K562 (cell line): ENCODE measurements around the gene COG6. TPM values are rescaled to one million over a fixed set of nuclear protein-coding genes. Genes with fewer than 3 reads are reported as not detected.

Experiments
- ATAC-seq: fragments of 200-7000 bp; cut with Tn5 transposase; 3 replicates; pipeline ENCODE4 v1.9.1; 2020; ENCODE audit warnings: moderate library complexity
- BruUV-seq: library from RNA; stranded (reverse); fragments of 400-500 nt; replicated peaks from 2 replicates; lab custom pipeline; 2021; lab: Mats Ljungman, UMichigan
- CTCF ChIA-PET: fragments of 300-600 bp; formaldehyde crosslinking; extraction: SDS; loops from one replicate; lab custom pipeline; 2021; ENCODE audit warnings: low intra/inter-chr PET ratio; lab: Yijun Ruan, JAX
- POLR2A ChIA-PET: fragments of 300-600, 350-650 bp; sonication (Branson Sonifier 250); formaldehyde crosslinking; extraction: SDS; loops from one replicate; lab custom pipeline; 2021; ENCODE audit warnings: antibody characterized with exemption, inconsistent platforms; lab: Yijun Ruan, JAX
- DNase-seq, 4 experiments: peaks; one replicate each; pipeline versions ENCODE4 v3.0.0 to v3.0.0-alpha.2; 2011 to 2018; ENCODE audit warnings: low spot score in 3 of 4, mixed read lengths in 3 of 4; ENCODE audit errors: extremely low read depth in 1 of 4
- FAIRE-seq: peaks from 2 replicates; lab custom pipeline; 2011; peaks lifted over from hg19 to GRCh38; lab: Jason Lieb, UNC
- H2AFZ ChIP-seq: 2 replicates; pipeline ENCODE4 v1.6.0; 2011; ENCODE audit warnings: low read depth, low read length, control low read depth, inconsistent platforms
- H3K27ac ChIP-seq: fragments of 200-600 bp; 3 replicates; pipeline ENCODE4 v1.8.0; 2011; ENCODE audit warnings: low read depth, mild to moderate bottlenecking, control low read depth, inconsistent platforms, low read length, moderate library complexity, mixed read lengths; ENCODE audit errors: extremely low read depth
- H3K27me3 ChIP-seq, 2 experiments: fragments of 300-600 bp in 1 of 2; 2 replicates in 1 of 2; 3 replicates in 1 of 2; pipeline versions ENCODE4 v1.6.0 to v1.8.0; 2011; ENCODE audit warnings: inconsistent platforms in 2 of 2, low read length in 2 of 2, mild to moderate bottlenecking in 1 of 2, mixed read lengths in 1 of 2, moderate library complexity in 1 of 2; ENCODE audit not compliant: control insufficient read depth in 2 of 2, insufficient read depth in 2 of 2
- H3K36me3 ChIP-seq: fragments of 300-600 bp; 3 replicates; pipeline ENCODE4 v1.8.0; 2011; ENCODE audit warnings: mild to moderate bottlenecking, low read length, inconsistent platforms; ENCODE audit not compliant: control insufficient read depth, insufficient read depth
- H3K4me1 ChIP-seq, 2 experiments: fragments of 200-600 bp in 1 of 2; replicated peaks in 1 of 2; 2 replicates in 1 of 2; 3 replicates in 1 of 2; pipeline versions ENCODE4 v1.5.1 to v1.8.0; 2011; ENCODE audit warnings: inconsistent platforms in 2 of 2, low read length in 2 of 2, mild to moderate bottlenecking in 1 of 2, mixed read lengths in 1 of 2, moderate library complexity in 1 of 2; ENCODE audit not compliant: control insufficient read depth in 2 of 2, insufficient read depth in 2 of 2
- H3K4me2 ChIP-seq: 2 replicates; pipeline ENCODE4 v1.6.1; 2011; ENCODE audit warnings: low read length, control low read depth, inconsistent platforms, mixed read lengths; ENCODE audit not compliant: insufficient read depth
- H3K4me3 ChIP-seq: fragments of 200-600 bp; sonication (generic), shearing (Covaris generic); 2 replicates; pipeline ENCODE4 v1.5.1; 2016; ENCODE audit warnings: control low read depth, inconsistent platforms
- H3K79me2 ChIP-seq: fragments of 200-600 bp; 3 replicates; pipeline ENCODE4 v1.8.0; 2011; ENCODE audit warnings: low read length, inconsistent platforms; ENCODE audit not compliant: control insufficient read depth, insufficient read depth
- H3K9ac ChIP-seq, 2 experiments: 2 replicates each; pipeline versions ENCODE4 v1.6.0 to v1.6.1; 2011; ENCODE audit warnings: low read depth in 2 of 2, low read length in 2 of 2, control low read depth in 1 of 2, inconsistent platforms in 1 of 2, mild to moderate bottlenecking in 1 of 2, mixed read lengths in 1 of 2; ENCODE audit not compliant: insufficient read depth in 1 of 2
- H3K9me1 ChIP-seq: one replicate; pipeline ENCODE4 v1.6.0; 2011; ENCODE audit warnings: inconsistent platforms, mild to moderate bottlenecking, low read length, moderate library complexity; ENCODE audit not compliant: control insufficient read depth, insufficient read depth
- H3K9me3 ChIP-seq: replicated peaks from 2 replicates; pipeline ENCODE4 v1.5.1; 2011; ENCODE audit warnings: low read depth, low read length, inconsistent platforms; ENCODE audit not compliant: control insufficient read depth, insufficient read depth
- H4K20me1 ChIP-seq: replicated peaks from 2 replicates; pipeline ENCODE4 v1.6.1; 2011; ENCODE audit warnings: low read length, inconsistent platforms, mixed read lengths; ENCODE audit not compliant: control insufficient read depth, insufficient read depth
- CHD1 ChIP-seq: fragments of 200-600 bp; sonication (generic); IDR thresholded peaks from one replicate; pipeline ENCODE4 v1.6.1; 2012; ENCODE audit warnings: mild to moderate bottlenecking, moderate library complexity, low read length, inconsistent platforms
- ESRRB ChIP-seq: fragments of 250-450 bp; sonication (Bioruptor Pico); IDR thresholded peaks from 2 replicates; pipeline ENCODE4 v1.5.0; 2020; ENCODE audit warnings: mild to moderate bottlenecking, moderate library complexity, borderline replicate concordance
- FOXK2 ChIP-seq, 2 experiments: fragments of 450-650 bp; IDR thresholded peaks in 1 of 2; conservative IDR thresholded peaks in 1 of 2; 2 replicates each; pipeline ENCODE4 v1.6.1; 2016; ENCODE audit warnings: low read depth in 2 of 2, mild to moderate bottlenecking in 1 of 2
- NCOA4 ChIP-seq: fragments of 450-650 bp; IDR thresholded peaks from 2 replicates; pipeline ENCODE4 v1.6.1; 2018; ENCODE audit warnings: mild to moderate bottlenecking; ENCODE audit not compliant: partially characterized antibody
- RBM14 ChIP-seq: fragments of 200-400 bp; formaldehyde crosslinking; IDR thresholded peaks from 2 replicates; pipeline ENCODE4 v1.6.1; 2018; ENCODE audit warnings: low read depth, mild to moderate bottlenecking, low read length, moderate library complexity, borderline replicate concordance; ENCODE audit not compliant: insufficient read depth
- TRIM24 ChIP-seq, 2 experiments: fragments of 450-650 bp; IDR thresholded peaks; 2 replicates each; pipeline ENCODE4 v1.6.1; 2016
- ZSCAN29 ChIP-seq: fragments of 450-650 bp; IDR thresholded peaks from 2 replicates; pipeline ENCODE4 v1.6.1; 2017
- WGBS: fragments of 100-300 bp; shearing (Covaris generic); methylation state at CpG from one replicate; pipeline ENCODE4 v1.1.6; 2016; ENCODE audit warnings: low coverage, mixed read lengths; ENCODE audit not compliant: insufficient coverage; ENCODE audit errors: missing lambda C conversion rate; 5-methylcytosine and 5-hydroxymethylcytosine counted together
- in situ Hi-C: fragments of 300-500 bp; cut with MboI; formaldehyde crosslinking; loops from 4 replicates; pipeline ENCODE4 v1.15.0; 2018; ENCODE audit warnings: inconsistent platforms, mixed read lengths
- intact Hi-C: fragments of 100-400 bp; cut with micrococcal nuclease; formaldehyde crosslinking; loops from 2 replicates; pipeline ENCODE4 v1.14.2; 2022
- polyA plus RNA-seq, 8 experiments: library from polyadenylated mRNA; depleted of rRNA in 4 of 8; stranded (reverse) in 5 of 8; unstranded in 3 of 8; fragments of >200 nt; fragmentation: Nextera tagmentation in 2 of 8; fragmentation: Illumina TruSeq in 1 of 8; extraction: Ambion mirVana in 2 of 8; extraction: Trizol in 1 of 8; gene quantifications; 2 replicates each; pipeline versions ENCODE4 v1.2.1 to v1.2.3, GENCODE V29; 2011 to 2014; ENCODE audit warnings: inconsistent platforms in 1 of 8, missing spikeins in 1 of 8
- total RNA-seq, 7 experiments: library from RNA; depleted of rRNA in 6 of 7; stranded (reverse); fragments of >200 nt in 6 of 7; fragmentation: Illumina TruSeq in 2 of 7; extraction: Trizol in 2 of 7; gene quantifications; 2 replicates each; pipeline versions ENCODE4 v1.2.1 to v1.2.3, GENCODE V29; 2011 to 2021; ENCODE audit warnings: low replicate concordance in 1 of 7
- TF ChIP-seq, protein P1 (sequence below): fragments of 450-650 bp; IDR thresholded peaks from 2 replicates; pipeline ENCODE4 v1.7.0; 2016; ENCODE audit warnings: borderline replicate concordance
- TF ChIP-seq, protein P2 (sequence below): IDR thresholded peaks from 2 replicates; pipeline ENCODE4 v1.6.1; 2014; ENCODE audit warnings: antibody characterized with exemption

COG6 gene
- total and polyA plus RNA-seq, 9 of the 15 experiments (the other 6 are each of a cell fraction or from before 2014, with no cell fraction given), result 2.6 to 20.9 (median 9.6) TPM

GRCh38 chr13:39766464-39767158 lies 111.1 kb downstream of the COG6 start:
- no peaks in the 10 kb centered on the region for H4K20me1 ChIP-seq
- in situ Hi-C loops, result no loop called here
- ATAC-seq (no peak), FAIRE-seq (no peak)
- no peaks in the 10 kb centered on the region for H3K4me1 ChIP-seq
- H3K9ac ChIP-seq, result no peak overlapping the region
- no TSS peak for BruUV-seq
- no peak overlapping the region for H2AFZ ChIP-seq
- no peak overlapping the region for H3K4me2 ChIP-seq
- H3K27ac ChIP-seq, result no peak overlapping the region
- POLR2A ChIA-PET, result no interaction called here
- 0% methylated on average over 2 of the region's 2 CpGs for WGBS
- CTCF ChIA-PET, result no interaction called here
- H3K9me1 ChIP-seq, result no peaks in the 10 kb centered on the region
- no peak overlapping the region for H3K4me3 ChIP-seq
- TF ChIP-seq ESRRB (CRISPR knock-in tag) (no peak), NCOA4 (no peak), TRIM24 (IDR thresholded peaks at IDR 0.05) (no peak), ZSCAN29 (no peak), RBM14 (no peak), CHD1 (no peak), FOXK2 (conservative IDR thresholded peaks at IDR 0.05 in 1 of 2, IDR thresholded peaks at IDR 0.05 in 1 of 2; ENCODE audit: low read depth in 2 of 2) (no peak)
- TF ChIP-seq, protein P1, sequence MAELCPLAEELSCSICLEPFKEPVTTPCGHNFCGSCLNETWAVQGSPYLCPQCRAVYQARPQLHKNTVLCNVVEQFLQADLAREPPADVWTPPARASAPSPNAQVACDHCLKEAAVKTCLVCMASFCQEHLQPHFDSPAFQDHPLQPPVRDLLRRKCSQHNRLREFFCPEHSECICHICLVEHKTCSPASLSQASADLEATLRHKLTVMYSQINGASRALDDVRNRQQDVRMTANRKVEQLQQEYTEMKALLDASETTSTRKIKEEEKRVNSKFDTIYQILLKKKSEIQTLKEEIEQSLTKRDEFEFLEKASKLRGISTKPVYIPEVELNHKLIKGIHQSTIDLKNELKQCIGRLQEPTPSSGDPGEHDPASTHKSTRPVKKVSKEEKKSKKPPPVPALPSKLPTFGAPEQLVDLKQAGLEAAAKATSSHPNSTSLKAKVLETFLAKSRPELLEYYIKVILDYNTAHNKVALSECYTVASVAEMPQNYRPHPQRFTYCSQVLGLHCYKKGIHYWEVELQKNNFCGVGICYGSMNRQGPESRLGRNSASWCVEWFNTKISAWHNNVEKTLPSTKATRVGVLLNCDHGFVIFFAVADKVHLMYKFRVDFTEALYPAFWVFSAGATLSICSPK, result no peak
- TF ChIP-seq, protein P2, sequence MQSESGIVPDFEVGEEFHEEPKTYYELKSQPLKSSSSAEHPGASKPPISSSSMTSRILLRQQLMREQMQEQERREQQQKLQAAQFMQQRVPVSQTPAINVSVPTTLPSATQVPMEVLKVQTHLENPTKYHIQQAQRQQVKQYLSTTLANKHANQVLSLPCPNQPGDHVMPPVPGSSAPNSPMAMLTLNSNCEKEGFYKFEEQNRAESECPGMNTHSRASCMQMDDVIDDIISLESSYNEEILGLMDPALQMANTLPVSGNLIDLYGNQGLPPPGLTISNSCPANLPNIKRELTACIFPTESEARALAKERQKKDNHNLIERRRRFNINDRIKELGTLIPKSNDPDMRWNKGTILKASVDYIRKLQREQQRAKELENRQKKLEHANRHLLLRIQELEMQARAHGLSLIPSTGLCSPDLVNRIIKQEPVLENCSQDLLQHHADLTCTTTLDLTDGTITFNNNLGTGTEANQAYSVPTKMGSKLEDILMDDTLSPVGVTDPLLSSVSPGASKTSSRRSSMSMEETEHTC, result no peak
- TF ChIP-seq, all 486 proteins: peak for 0
- no peaks in the 10 kb centered on the region for H3K27me3 ChIP-seq
- H3K9me3 ChIP-seq, result no peaks in the 10 kb centered on the region
- H3K79me2 ChIP-seq, result no peaks in the 10 kb centered on the region
- no peak for DNase-seq
- H3K36me3 ChIP-seq, result no peaks in the 10 kb centered on the region
- intact Hi-C loops, result no loop called here
